PC-9 (cell line): Measurements from ENCODE around the gene OR1L8. TPM values are rescaled to one million over a fixed set of nuclear protein-coding genes. Genes with fewer than 3 reads are reported as not detected.

Experiments
- BruUV-seq: library from RNA; stranded (reverse); fragments of 400-500 nt; replicated peaks from 2 replicates; lab custom pipeline; 2021; lab: Mats Ljungman, UMichigan
- CTCF ChIA-PET: fragments of 300-600 bp; sonication (Branson Sonifier 250); formaldehyde crosslinking; loops from one replicate; lab custom pipeline; 2022; ENCODE audit warnings: antibody characterized with exemption; lab: Charles Lee
- POLR2A ChIA-PET: fragments of 300-600 bp; sonication (Branson Sonifier 250); formaldehyde crosslinking; loops from one replicate; lab custom pipeline; 2022; ENCODE audit warnings: antibody characterized with exemption; ENCODE audit not compliant: unreplicated experiment; lab: Charles Lee
- DNase-seq, 2 experiments: peaks; one replicate each; pipeline versions ENCODE4 v3.0.0 to v3.0.0-alpha.2; 2015 to 2022; ENCODE audit warnings: mixed read lengths in 1 of 2
- H2AFZ ChIP-seq: fragments of 200-600 bp; sonication (generic); 2 replicates; pipeline ENCODE4 v1.8.1; 2017; ENCODE audit warnings: antibody characterized with exemption
- H3F3A ChIP-seq: fragments of 200-600 bp; sonication (generic); 2 replicates; pipeline ENCODE4 v1.8.1; 2017; ENCODE audit warnings: antibody characterized with exemption, mild to moderate bottlenecking, low read depth; ENCODE audit not compliant: insufficient read depth
- H3K27ac ChIP-seq: fragments of 200-600 bp; sonication (generic); 2 replicates; pipeline ENCODE4 v1.6.1; 2016; ENCODE audit warnings: mixed run types
- H3K27me3 ChIP-seq: fragments of 200-600 bp; sonication (generic); 2 replicates; pipeline ENCODE4 v1.6.1; 2016; ENCODE audit warnings: low read depth, mixed run types; ENCODE audit not compliant: insufficient read depth
- H3K36me3 ChIP-seq: fragments of 200-600 bp; sonication (generic); 2 replicates; pipeline ENCODE4 v1.6.1; 2016; ENCODE audit warnings: low read depth, mixed run types
- H3K4me1 ChIP-seq: fragments of 200-600 bp; sonication (generic); replicated peaks from 2 replicates; pipeline ENCODE4 v1.6.1; 2016; ENCODE audit warnings: mixed run types; ENCODE audit not compliant: insufficient read depth
- H3K4me2 ChIP-seq: fragments of 200-600 bp; sonication (generic); 2 replicates; pipeline ENCODE4 v1.6.1; 2017; ENCODE audit warnings: mixed run types
- H3K4me3 ChIP-seq: fragments of 200-600 bp; sonication (generic); 2 replicates; pipeline ENCODE4 v1.6.1; 2016; ENCODE audit warnings: mixed run types
- H3K79me2 ChIP-seq: fragments of 200-600 bp; sonication (generic); 2 replicates; pipeline ENCODE4 v1.6.1; 2017; ENCODE audit warnings: low read depth, mixed run types
- H3K9me2 ChIP-seq: fragments of 200-600 bp; sonication (generic); 2 replicates; pipeline ENCODE4 v1.8.1; 2017; ENCODE audit warnings: mild to moderate bottlenecking; ENCODE audit not compliant: insufficient read depth
- H3K9me3 ChIP-seq: fragments of 200-600 bp; sonication (generic); 2 replicates; pipeline ENCODE4 v1.8.1; 2016; ENCODE audit warnings: low read depth; ENCODE audit not compliant: insufficient read depth
- H4K20me1 ChIP-seq: fragments of 200-600 bp; sonication (generic); 2 replicates; pipeline ENCODE4 v1.8.1; 2017; ENCODE audit not compliant: insufficient read depth
- EZH2 ChIP-seq: fragments of 200-600 bp; sonication (generic); IDR thresholded peaks from 2 replicates; pipeline ENCODE4 v1.8.0; 2017; ENCODE audit warnings: antibody characterized with exemption, low read depth
- intact Hi-C: fragments of 100-400 bp; cut with micrococcal nuclease; formaldehyde crosslinking; loops from one replicate; pipeline ENCODE4 v1.10.0; 2022; ENCODE audit not compliant: unreplicated experiment
- total RNA-seq: library from RNA; stranded (reverse); gene quantifications from 2 replicates; pipeline ENCODE4 v1.2.3, GENCODE V29; 2021
- TF ChIP-seq, protein P1 (sequence below): fragments of 200-600 bp; sonication (generic); conservative IDR thresholded peaks from 2 replicates; pipeline ENCODE4 v1.6.1; 2017; ENCODE audit warnings: mixed run types, antibody characterized with exemption, mild to moderate bottlenecking, moderate library complexity

Gene OR1L8
- total RNA-seq, 1 experiment from 2014 or later: not detected

DNA sequence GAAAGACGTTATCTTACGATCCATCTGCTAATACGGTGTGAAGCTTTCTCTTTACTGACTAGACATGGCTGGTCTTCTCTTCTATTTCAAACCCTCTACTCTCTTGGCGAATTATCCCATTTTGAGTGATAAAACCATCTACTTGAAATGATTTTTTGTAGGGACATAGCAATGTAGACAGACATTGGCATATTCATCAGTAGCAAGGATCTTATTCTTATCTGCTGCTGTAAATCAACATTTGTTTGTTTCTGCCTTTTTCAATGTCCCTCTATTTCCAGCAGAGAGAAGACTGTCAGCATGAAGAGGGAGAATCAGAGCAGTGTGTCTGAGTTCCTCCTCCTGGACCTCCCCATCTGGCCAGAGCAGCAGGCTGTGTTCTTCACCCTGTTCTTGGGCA is 64.3 kb downstream of the OR1L8 start, which contains the start of gene OR1J4:
OR1J4 (plus strand) TSS at position 301 of the 400 bp plus-strand sequence; CDS start at position 301, 0 bp downstream.
- no peak within 1 kb of the TSS for H2AFZ ChIP-seq
- CTCF ChIA-PET: interaction anchor here (0.6 kb wide), 1 partner anchor 70 kb away, joined by 5 read pairs; no protein-coding TSS in a partner anchor
- no TSS peak for BruUV-seq

DNA sequence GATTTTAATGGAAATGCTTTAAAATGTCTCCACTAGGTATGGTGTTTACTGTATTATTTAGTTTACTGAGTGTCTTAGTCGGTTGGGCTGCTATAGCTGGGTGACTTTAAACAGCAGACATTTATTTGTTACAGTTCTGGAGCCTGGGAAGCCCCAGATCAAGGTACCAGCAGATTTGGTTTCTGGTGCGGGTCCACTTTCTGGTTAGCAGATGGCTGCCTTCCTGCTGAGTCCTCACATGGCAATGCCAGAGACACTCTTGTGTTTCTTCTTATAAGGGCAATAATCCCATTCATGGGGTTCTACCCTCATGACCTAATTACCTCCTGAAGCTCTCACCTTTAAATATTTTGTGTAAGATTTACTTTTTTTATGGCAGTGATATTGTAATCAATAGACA is 65.0 kb downstream of the OR1L8 start:
- CTCF ChIA-PET: interaction anchor here (0.6 kb wide), 1 partner anchor 69 kb away, joined by 5 read pairs; no protein-coding TSS in a partner anchor
- no peak overlapping the region for H3K27ac ChIP-seq
- H3F3A ChIP-seq: no peaks in the 10 kb centered on the region
- H4K20me1 ChIP-seq: no peaks in the 10 kb centered on the region; the same call in 1 of the 2 replicates
- H3K9me3 ChIP-seq: no peaks in the 10 kb centered on the region
- intact Hi-C loops: no loop called here
- TF ChIP-seq, protein P1, sequence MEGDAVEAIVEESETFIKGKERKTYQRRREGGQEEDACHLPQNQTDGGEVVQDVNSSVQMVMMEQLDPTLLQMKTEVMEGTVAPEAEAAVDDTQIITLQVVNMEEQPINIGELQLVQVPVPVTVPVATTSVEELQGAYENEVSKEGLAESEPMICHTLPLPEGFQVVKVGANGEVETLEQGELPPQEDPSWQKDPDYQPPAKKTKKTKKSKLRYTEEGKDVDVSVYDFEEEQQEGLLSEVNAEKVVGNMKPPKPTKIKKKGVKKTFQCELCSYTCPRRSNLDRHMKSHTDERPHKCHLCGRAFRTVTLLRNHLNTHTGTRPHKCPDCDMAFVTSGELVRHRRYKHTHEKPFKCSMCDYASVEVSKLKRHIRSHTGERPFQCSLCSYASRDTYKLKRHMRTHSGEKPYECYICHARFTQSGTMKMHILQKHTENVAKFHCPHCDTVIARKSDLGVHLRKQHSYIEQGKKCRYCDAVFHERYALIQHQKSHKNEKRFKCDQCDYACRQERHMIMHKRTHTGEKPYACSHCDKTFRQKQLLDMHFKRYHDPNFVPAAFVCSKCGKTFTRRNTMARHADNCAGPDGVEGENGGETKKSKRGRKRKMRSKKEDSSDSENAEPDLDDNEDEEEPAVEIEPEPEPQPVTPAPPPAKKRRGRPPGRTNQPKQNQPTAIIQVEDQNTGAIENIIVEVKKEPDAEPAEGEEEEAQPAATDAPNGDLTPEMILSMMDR: no peak
- TF ChIP-seq EZH2: no peak
- no peak for DNase-seq
- H3K4me2 ChIP-seq: no peak overlapping the region
- H3K9me2 ChIP-seq: no peaks in the 10 kb centered on the region
- no peak overlapping the region for H3K4me3 ChIP-seq
- BruUV-seq: no TSS peak
- POLR2A ChIA-PET: no interaction called here
- no peaks in the 10 kb centered on the region for H3K79me2 ChIP-seq
- H3K4me1 ChIP-seq: no peaks in the 10 kb centered on the region
- H3K36me3 ChIP-seq: no peaks in the 10 kb centered on the region
- peaks cover 38% of the 10 kb centered on the region for H3K27me3 ChIP-seq
- H2AFZ ChIP-seq: no peak overlapping the region

More for the DNA sequence above, 64.3 kb downstream of the OR1L8 start, which contains the start of gene OR1J4:
- Histone ChIP-seq H3K4me2 (no peak within 1 kb of the TSS), H3K9me3 (no peaks in the 10 kb centered on the region), H3K79me2 (no peaks in the 10 kb centered on the region), H3K36me3 (no peaks in the 10 kb centered on the region), H3F3A (no peaks in the 10 kb centered on the region), H3K27me3 (peaks cover 36% of the 10 kb centered on the region), H3K27ac (no peak within 1 kb of the TSS), H3K9me2 (no peaks in the 10 kb centered on the region), H4K20me1 (no peaks in the 10 kb centered on the region; the same call in 1 of the 2 replicates), H3K4me3 (no peak within 1 kb of the TSS), H3K4me1 (no peaks in the 10 kb centered on the region)
- POLR2A ChIA-PET: no interaction called here
- no peak for TF ChIP-seq EZH2
- intact Hi-C loops: no loop called here
- no peak for DNase-seq

Other genes with a start within 250 kb of the OR1L8 start
- gene PTGS1, start 212.4 kb downstream of the OR1L8 start, total RNA-seq: 1.8 TPM in 2 replicates
- not detected in 2 replicates for gene OR1J1, start 105.5 kb downstream of the OR1L8 start, total RNA-seq
- gene OR1J2, start 72.6 kb downstream of the OR1L8 start, total RNA-seq: not detected in 2 replicates
- gene OR1J4, start 64.2 kb downstream of the OR1L8 start, total RNA-seq: not detected in 2 replicates
- gene OR1N1, start 56.1 kb downstream of the OR1L8 start, total RNA-seq: not detected in 2 replicates
- gene OR1N2, start 30.3 kb downstream of the OR1L8 start, total RNA-seq: not detected in 2 replicates
- not detected in 2 replicates for gene OR1Q1, start 31.4 kb upstream of the OR1L8 start, total RNA-seq
- not detected in 2 replicates for gene OR1B1, start 74.2 kb upstream of the OR1L8 start, total RNA-seq
- gene OR1L1, start 78.3 kb upstream of the OR1L8 start, total RNA-seq: not detected in 2 replicates
- not detected in 2 replicates for gene OR1L3, start 91.7 kb upstream of the OR1L8 start, total RNA-seq
- not detected in 2 replicates for gene OR1L4, start 140.6 kb upstream of the OR1L8 start, total RNA-seq
- gene OR1L6, start 158.9 kb upstream of the OR1L8 start, total RNA-seq: not detected in 2 replicates
- gene OR5C1, start 205.5 kb upstream of the OR1L8 start, total RNA-seq: not detected in 2 replicates
- gene OR1K1, start 216.7 kb upstream of the OR1L8 start, total RNA-seq: not detected in 2 replicates
- gene PDCL, start 245.2 kb upstream of the OR1L8 start, total RNA-seq: 23.2 and 28.9 TPM in 2 replicates